ENCODE results near the gene LDLRAD3.
"Not testable (repeated sequence)": the region's sequence is repeated elsewhere in the genome, so short reads cannot be mapped to it uniquely, and the experiment has no call there.

Gene LDLRAD3

GRCh38 chr11:35992548-35992947 is 48.7 kb downstream of the LDLRAD3 start:
- no peak for DNase-seq (ENCODE audit: low read depth in 2 of 2)

DNA sequence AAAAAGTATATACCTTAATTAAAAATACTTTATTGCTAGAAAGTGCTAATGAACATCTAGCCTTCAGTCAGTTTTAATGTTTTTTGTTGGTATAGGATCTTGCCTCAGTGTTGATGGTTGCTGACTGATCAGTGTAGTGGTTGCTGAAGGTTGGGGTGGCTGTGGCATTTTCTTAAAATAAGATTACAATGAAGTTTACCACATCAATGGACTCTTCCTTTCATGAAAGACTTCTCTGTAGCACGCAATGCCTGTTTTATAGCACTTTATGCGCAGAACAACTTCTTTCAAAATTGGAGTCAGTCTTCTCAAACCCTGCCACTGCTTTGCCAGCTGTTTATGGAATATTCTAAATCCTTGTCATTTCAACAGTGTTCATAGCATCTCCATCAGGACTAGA is 50.6 kb downstream of the LDLRAD3 start:
- DNase-seq (ENCODE audit: low read depth in 2 of 2): no peak

DNA sequence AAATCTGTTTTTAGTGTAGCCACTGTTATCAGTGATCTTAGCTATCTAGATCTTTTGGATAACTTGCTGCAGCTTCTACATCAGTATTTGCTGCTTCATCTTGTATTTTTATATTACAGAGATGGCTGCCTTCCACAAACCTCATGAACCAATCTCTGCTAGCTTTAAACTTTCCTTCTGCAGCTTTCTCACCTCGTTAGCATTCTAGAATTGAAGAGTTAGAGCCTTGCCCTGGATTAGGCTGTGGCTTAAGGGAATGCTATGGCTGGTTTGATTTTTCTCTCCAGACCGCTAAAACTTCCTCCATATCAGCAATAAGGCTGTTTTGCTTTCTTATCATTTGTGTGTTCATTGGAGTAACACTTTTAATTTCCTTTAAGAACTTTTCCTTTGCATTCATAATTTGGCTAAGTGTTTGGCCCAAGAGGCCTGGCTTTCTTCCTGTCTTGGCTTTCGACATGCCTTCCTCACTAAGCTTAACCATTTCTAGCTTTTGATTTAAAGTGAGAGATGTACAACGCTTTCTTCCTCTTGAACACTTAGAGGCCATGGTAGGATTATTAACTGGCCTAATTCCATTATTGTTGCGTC is 51.9 kb downstream of the LDLRAD3 start:
- DNase-seq (ENCODE audit: low read depth in 2 of 2): no peak

GRCh38 chr11:35997902-35998520 is 54.1 kb downstream of the LDLRAD3 start:
- DNase-seq (ENCODE audit: low read depth in 2 of 2): no peak

GRCh38 chr11:35998634-35999033 is 54.8 kb downstream of the LDLRAD3 start:
- DNase-seq (ENCODE audit: low read depth in 2 of 2): no peak

GRCh38 chr11:36000616-36001190 is 56.8 kb downstream of the LDLRAD3 start:
- DNase-seq (ENCODE audit: low read depth in 2 of 2): no peak

GRCh38 chr11:36002196-36002595 is 58.3 kb downstream of the LDLRAD3 start:
- DNase-seq (ENCODE audit: low read depth in 2 of 2): no peak

DNA sequence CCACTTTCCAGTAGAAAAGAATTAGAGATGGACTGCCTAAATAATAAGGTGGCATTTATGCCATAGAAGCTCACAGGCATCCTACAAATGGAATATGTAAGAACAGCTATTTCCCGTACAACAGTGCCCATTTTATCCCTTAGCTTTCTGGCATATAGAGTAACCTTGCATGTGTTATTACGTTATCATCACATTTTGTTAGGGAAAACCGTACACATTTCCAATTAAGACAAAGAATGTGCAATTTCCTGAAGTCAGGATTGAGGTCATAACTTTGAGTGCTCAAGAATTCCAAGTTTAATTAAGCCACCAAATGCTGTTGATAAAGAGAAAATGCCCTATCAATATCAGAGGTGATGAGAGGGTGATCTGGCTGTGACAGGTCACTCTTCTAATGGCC is 58.9 kb downstream of the LDLRAD3 start:
- DNase-seq (ENCODE audit: low read depth in 2 of 2): no peak

- no peak for DNase-seq (ENCODE audit: low read depth in 2 of 2)
Observed at GRCh38 chr11:36006556-36006955, 62.7 kb downstream of the LDLRAD3 start.

DNA sequence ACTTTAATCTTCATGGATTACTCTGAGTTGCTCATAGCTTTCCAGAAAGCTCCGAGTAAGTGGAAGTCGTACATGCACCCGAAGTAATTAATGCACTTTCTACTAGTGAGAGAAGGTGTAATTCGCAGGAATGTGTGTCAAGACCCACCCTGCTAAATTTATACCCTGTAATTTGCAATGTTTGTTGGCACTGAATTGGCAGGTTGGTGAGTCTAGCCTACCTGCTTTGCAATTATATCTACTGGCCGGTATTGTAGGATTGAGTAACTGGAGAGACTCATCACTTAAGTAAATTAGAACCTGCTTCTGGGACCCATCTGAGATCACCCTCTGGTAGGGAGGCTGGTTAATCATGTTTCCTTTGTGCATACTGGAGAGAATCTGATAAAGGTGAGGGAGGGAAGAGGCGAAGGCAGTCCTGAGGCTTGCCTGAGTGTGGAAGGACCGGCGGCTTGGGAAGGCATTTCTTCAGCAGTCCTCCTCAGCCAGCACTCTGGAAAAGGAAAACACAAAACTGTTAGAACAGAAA is 63.3 kb downstream of the LDLRAD3 start:
- no peak for DNase-seq (ENCODE audit: low read depth in 2 of 2)

GRCh38 chr11:36008584-36008983 is 64.7 kb downstream of the LDLRAD3 start:
- no peak for DNase-seq (ENCODE audit: low read depth in 2 of 2)

- no peak for DNase-seq (ENCODE audit: low read depth in 2 of 2)
Observed at GRCh38 chr11:36009473-36009872, 65.6 kb downstream of the LDLRAD3 start.

DNA sequence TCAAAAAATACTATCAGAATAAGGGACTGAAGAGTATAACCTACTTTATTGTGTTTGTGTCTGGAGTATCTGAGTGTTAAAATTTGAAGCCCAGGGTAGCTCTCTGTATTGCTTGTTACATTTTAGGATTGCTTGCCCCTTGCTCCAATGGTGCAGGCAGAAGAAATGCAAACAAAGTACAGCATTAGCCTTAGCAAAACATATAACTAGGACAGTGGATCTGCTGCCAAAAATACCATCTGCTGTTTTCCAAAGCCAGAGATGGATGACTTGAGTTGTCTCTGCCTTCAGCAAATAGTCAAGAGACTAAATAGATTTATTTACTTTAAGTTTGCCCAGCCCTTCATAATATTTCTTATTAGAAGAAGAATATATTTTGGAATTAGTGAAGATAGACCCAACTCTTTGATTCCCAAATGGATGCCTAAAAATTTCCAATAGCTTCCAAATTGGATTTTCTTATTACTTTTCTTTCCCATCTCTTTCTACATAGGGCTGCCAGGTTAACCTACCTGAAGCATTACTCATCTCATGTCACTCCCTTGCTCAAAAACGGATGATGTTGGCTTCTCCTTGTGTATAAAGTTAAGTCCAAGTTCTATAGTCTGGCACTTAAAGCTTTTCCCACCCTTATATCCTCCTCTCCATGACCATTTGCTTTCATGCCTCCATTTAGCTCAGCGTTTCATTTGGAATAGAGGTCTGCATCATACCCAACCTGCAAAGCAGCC is 66.3 kb downstream of the LDLRAD3 start:
- no peak for DNase-seq (ENCODE audit: low read depth in 2 of 2)

DNA sequence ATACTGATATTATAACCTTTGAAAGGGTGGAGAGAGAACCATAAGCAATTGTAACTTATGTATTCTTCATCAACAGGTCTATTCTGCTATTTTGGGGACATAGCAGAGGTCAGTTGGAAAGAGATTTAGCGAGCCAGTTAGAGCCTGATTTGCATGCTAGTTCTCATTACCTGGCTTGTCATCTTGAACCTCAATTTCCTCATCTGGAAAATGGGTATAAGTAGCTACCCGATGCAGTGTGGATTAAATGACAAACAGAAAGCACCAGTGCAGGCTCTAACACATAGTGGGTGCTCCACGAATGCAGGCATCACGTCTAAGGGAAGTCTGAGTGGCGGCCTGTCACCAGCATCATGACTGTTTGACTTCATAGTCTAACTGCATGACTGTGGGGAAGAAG is 67.7 kb downstream of the LDLRAD3 start:
- no peak for DNase-seq (ENCODE audit: low read depth in 2 of 2)

DNA sequence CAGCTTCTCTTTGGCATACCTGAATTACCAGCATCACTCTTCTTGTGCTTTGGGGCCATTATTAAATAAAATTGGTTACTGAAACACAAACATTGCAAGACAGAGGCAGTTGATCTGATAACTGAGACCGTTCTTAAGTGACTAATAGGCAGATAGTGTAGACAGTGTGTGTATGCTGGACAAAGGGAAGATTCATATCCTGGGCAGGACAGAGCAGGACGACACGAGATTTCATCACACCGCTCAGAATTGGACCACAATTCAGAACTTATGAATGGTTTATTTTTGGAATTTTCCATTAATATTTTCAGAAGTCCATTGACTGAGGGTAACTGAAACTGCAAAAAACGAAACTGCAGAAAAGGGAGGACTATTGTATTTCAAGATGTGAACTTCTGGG is 68.6 kb downstream of the LDLRAD3 start:
- no peak for DNase-seq (ENCODE audit: low read depth in 2 of 2)

DNA sequence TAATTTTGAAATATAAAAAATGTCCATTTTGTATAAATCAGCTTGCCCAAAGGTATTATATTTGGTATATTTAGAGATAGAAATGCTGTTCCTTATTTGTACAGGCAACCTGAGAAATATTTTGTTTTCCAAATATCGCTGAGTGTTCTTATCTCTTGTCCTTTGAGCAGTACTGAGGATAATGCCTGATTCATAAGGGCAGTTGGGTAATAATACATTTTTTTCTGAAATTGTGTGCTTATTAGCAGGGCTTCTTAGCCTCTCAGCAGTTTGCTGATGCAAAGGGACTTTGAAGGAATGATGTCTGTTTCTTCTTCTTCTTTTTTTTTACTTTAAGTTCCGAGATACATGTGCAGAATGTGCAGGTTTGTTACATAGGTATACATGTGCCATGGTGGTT is 69.1 kb downstream of the LDLRAD3 start:
- no peak for DNase-seq (ENCODE audit: low read depth in 2 of 2)

DNA sequence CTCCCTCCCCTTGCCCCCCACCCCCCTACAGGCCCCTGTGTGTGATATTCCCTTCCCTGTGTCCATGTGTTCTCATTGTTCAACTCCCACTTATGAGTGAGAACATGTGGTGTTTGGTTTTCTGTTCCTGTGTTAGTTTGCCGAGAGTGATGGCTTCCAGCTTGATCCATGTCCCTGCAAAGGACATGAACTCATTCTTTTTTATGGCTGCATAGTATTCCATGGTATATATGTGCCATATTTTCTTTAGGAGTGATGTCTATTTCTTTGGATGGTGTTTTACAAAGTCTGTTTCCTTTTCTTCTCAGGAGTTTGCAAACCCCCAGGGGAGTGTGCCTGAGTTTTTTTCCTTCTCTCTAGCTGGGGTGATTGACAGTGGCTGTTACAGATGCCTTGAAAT is 69.6 kb downstream of the LDLRAD3 start:
- not testable (repeated sequence) for DNase-seq (ENCODE audit: low read depth in 2 of 2)

- no peak for DNase-seq (ENCODE audit: low read depth in 2 of 2)
Observed at GRCh38 chr11:36013950-36014897, 70.4 kb downstream of the LDLRAD3 start.

DNA sequence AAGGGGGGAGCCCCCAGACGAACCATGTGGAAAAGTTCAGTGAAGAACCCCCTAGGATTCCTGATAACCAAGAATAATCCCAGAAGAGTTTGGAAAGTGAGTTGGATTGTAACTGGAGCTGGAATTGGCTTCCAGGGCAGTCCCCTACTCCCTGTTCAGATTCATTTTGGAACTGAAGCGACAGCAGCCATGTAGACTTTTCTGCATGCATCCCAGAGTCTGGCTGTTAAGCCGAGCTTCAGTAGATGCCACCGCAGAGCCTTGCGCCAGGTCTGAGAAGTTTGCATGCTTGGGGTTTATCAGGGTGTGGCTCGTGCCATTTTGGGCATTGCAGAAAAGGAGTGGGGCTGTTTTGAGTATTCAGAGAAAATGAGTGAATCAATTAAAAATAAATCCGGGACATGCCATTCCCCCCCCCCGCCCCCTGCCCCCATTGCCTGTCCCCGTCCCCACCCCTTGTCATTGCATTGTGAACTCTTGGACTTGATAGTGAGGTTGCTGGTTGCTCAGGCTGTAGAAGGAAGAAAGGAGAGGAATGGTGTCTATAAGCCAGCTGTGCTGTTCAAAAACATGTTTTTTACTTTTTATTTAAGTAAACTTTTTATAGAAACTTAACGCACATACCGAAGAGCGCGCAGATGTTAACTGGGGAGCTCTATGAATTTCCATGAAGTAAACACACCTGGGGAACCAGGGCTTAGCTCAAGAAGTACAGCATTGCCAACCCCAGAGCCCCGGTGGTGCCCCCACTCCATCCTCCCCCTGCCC is 71.2 kb downstream of the LDLRAD3 start:
- DNase-seq (ENCODE audit: low read depth in 2 of 2): no peak

DNA sequence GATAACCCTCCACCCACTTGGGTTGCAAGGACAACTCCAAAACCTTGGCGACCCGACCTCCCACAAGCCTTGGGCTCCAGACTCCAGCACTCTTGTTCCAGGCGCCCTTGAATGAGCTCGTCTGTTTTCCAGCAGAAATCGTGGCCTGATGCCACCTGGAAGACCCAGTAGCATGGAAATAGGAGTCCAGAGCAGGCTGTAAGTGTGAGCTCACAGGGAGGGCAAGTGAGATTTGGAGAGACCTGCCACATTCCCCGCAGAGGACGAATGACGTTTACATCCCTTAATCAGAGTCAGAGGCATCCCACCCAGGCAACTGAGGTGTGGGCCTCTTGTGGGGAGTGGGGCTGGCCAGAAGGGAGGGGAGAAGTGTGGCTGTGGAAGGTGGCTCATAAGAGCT is 71.9 kb downstream of the LDLRAD3 start:
- DNase-seq (ENCODE audit: low read depth in 2 of 2): no peak

DNA sequence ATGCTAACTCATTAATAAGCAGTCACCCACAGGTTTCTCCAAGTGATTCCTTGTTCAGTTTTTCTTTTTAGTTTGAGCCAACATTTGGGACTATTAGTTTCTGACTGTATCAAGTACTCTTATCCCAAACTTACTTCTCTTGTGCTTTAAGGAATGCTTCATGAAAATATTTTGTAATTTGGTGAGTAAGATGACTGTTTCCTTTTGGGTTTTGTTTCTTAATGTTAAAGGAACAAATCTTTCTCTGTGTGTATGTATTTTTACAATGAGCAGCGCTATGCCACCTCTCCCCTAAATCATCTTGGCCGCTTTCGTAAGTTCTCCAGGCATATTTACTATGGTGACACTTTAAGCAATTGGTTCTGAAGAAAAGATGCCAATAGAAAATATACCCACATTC is 72.4 kb downstream of the LDLRAD3 start:
- DNase-seq (ENCODE audit: low read depth in 2 of 2): no peak

All from stimulated activated CD8-positive, alpha-beta memory T cell treated with anti-CD3 and anti-CD28 coated beads, Interleukin-15, amount 100 ng/mL, for 48 hours (primary cell).